Endothelial cell (in vitro differentiated cells): ENCODE results near the gene LPIN1. TPM values are rescaled to one million over a fixed set of nuclear protein-coding genes. Genes with fewer than 3 reads are reported as not detected.

Experiments
- DNase-seq: peaks from one replicate; pipeline ENCODE4 v3.0.0; 2021; ENCODE audit warnings: low spot score
- H3K27ac Mint-ChIP-seq: one replicate; pipeline ENCODE4 v1.8.0; 2021; ENCODE audit warnings: mixed read lengths, inconsistent platforms; ENCODE audit not compliant: unreplicated experiment
- H3K27me3 Mint-ChIP-seq: one replicate; pipeline ENCODE4 v1.8.0; 2021; ENCODE audit warnings: mild to moderate bottlenecking, moderate library complexity, mixed read lengths, inconsistent platforms; ENCODE audit not compliant: unreplicated experiment
- H3K36me3 Mint-ChIP-seq: one replicate; pipeline ENCODE4 v1.8.0; 2021; ENCODE audit warnings: mild to moderate bottlenecking, low read depth, mixed read lengths, inconsistent platforms; ENCODE audit not compliant: unreplicated experiment
- H3K4me1 Mint-ChIP-seq: one replicate; pipeline ENCODE4 v1.8.0; 2021; ENCODE audit warnings: mild to moderate bottlenecking, mixed read lengths, inconsistent platforms; ENCODE audit not compliant: unreplicated experiment
- H3K4me3 Mint-ChIP-seq: one replicate; pipeline ENCODE4 v1.8.0; 2021; ENCODE audit warnings: mild to moderate bottlenecking, mixed read lengths, inconsistent platforms; ENCODE audit not compliant: unreplicated experiment
- H3K9me3 Mint-ChIP-seq: one replicate; pipeline ENCODE4 v1.8.0; 2021; ENCODE audit warnings: mixed read lengths, inconsistent platforms; ENCODE audit not compliant: unreplicated experiment
- total RNA-seq: library from RNA; stranded (reverse); fragmentation: NEBNext Ultra II Directional; extraction: Animal tissue kit (Norgen Biotek cat#: 25700); gene quantifications from one replicate; pipeline ENCODE4 v1.2.1, GENCODE V29; 2021; ENCODE audit not compliant: unreplicated experiment
- TF ChIP-seq, protein P1 (sequence below): fragments of 200-600 bp; sonication (generic); IDR thresholded peaks from one replicate; pipeline ENCODE4 v1.5.0; 2021; ENCODE audit warnings: antibody characterized with exemption; ENCODE audit not compliant: unreplicated experiment

LPIN1 gene
- total RNA-seq, 1 donor from 2014 or later, result 16.4 TPM

- H3K4me1 Mint-ChIP-seq, result no peaks in the 10 kb centered on the region
- no peak overlapping the region for H3K4me3 Mint-ChIP-seq
- H3K27me3 Mint-ChIP-seq, result peaks cover 4% of the 10 kb centered on the region
- no peak for DNase-seq
- H3K36me3 Mint-ChIP-seq, result peaks cover 37% of the 10 kb centered on the region
- no peak overlapping the region for H3K27ac Mint-ChIP-seq
- TF ChIP-seq, protein P1, sequence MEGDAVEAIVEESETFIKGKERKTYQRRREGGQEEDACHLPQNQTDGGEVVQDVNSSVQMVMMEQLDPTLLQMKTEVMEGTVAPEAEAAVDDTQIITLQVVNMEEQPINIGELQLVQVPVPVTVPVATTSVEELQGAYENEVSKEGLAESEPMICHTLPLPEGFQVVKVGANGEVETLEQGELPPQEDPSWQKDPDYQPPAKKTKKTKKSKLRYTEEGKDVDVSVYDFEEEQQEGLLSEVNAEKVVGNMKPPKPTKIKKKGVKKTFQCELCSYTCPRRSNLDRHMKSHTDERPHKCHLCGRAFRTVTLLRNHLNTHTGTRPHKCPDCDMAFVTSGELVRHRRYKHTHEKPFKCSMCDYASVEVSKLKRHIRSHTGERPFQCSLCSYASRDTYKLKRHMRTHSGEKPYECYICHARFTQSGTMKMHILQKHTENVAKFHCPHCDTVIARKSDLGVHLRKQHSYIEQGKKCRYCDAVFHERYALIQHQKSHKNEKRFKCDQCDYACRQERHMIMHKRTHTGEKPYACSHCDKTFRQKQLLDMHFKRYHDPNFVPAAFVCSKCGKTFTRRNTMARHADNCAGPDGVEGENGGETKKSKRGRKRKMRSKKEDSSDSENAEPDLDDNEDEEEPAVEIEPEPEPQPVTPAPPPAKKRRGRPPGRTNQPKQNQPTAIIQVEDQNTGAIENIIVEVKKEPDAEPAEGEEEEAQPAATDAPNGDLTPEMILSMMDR, result no peak
- no peaks in the 10 kb centered on the region for H3K9me3 Mint-ChIP-seq
These were observed 49.2 kb downstream of the LPIN1 start for GRCh38 chr2:11795590-11795989.

- Mint-ChIP-seq H3K36me3 (peaks cover 33% of the 10 kb centered on the region), H3K9me3 (no peaks in the 10 kb centered on the region), H3K27ac (no peak overlapping the region), H3K4me3 (no peak overlapping the region), H3K27me3 (peaks cover 4% of the 10 kb centered on the region), H3K4me1 (no peaks in the 10 kb centered on the region)
- TF ChIP-seq, protein P1, result no peak
- DNase-seq, result no peak
These were observed 50.0 kb downstream of the LPIN1 start for GRCh38 chr2:11796190-11797171.

GRCh38 chr2:11797846-11798245, 51.4 kb downstream of the LPIN1 start:
- H3K4me1 Mint-ChIP-seq, result no peaks in the 10 kb centered on the region
- TF ChIP-seq, protein P1, result no peak
- H3K36me3 Mint-ChIP-seq, result peaks cover 30% of the 10 kb centered on the region
- H3K27ac Mint-ChIP-seq, result no peak overlapping the region
- no peak overlapping the region for H3K4me3 Mint-ChIP-seq
- peaks cover 4% of the 10 kb centered on the region for H3K27me3 Mint-ChIP-seq
- H3K9me3 Mint-ChIP-seq, result no peaks in the 10 kb centered on the region
- DNase-seq, result no peak

GRCh38 chr2:11798701-11799435, 52.4 kb downstream of the LPIN1 start:
- no peak for DNase-seq
- peaks cover 20% of the 10 kb centered on the region for H3K36me3 Mint-ChIP-seq
- TF ChIP-seq, protein P1, result no peak
- no peak overlapping the region for H3K4me3 Mint-ChIP-seq
- no peaks in the 10 kb centered on the region for H3K9me3 Mint-ChIP-seq
- peaks cover 4% of the 10 kb centered on the region for H3K27me3 Mint-ChIP-seq
- H3K27ac Mint-ChIP-seq, result no peak overlapping the region
- no peaks in the 10 kb centered on the region for H3K4me1 Mint-ChIP-seq
